A549 (cell line): ENCODE results near the gene BTBD6. TPM values are rescaled to one million over a fixed set of nuclear protein-coding genes. Genes with fewer than 3 reads are reported as not detected.

Source experiments
- ATAC-seq, 2 experiments: fragments of 200-7000 bp in 1 of 2; fragments of >200 bp in 1 of 2; cut with Nextera tagmentation in 1 of 2; cut with Tn5 transposase in 1 of 2; 3 replicates each; pipeline versions ENCODE4 v1.8.0 to v1.9.1; 2018 to 2020; ENCODE audit warnings: mild to moderate bottlenecking in 1 of 2, moderate library complexity in 1 of 2
- CTCF ChIA-PET: fragments of 300-600 bp; sonication (Branson Sonifier 250); formaldehyde crosslinking; extraction: SDS; loops from one replicate; lab custom pipeline; 2021; ENCODE audit warnings: antibody characterized with exemption, inconsistent platforms; lab: Yijun Ruan, JAX
- POLR2A ChIA-PET: fragments of 350-600 bp; formaldehyde crosslinking; extraction: SDS; loops from one replicate; lab custom pipeline; 2021; ENCODE audit warnings: antibody characterized with exemption, inconsistent platforms; lab: Yijun Ruan, JAX
- DNase-seq, 2 experiments: peaks; one replicate each; pipeline versions ENCODE4 v3.0.0 to v3.0.0-alpha.2; 2011 to 2016; ENCODE audit warnings: low read depth in 1 of 2, low spot score in 1 of 2
- FAIRE-seq: peaks from 2 replicates; lab custom pipeline; 2011; peaks lifted over from hg19 to GRCh38; lab: Jason Lieb, UNC
- H3K27ac ChIP-seq, 2 experiments: fragments of >200 bp; sonication (Bioruptor Twin); formaldehyde crosslinking; 3 replicates each; pipeline ENCODE4 v1.5.1; 2016 to 2017
- H3K4me1 ChIP-seq: fragments of >200 bp; sonication (Bioruptor Twin); formaldehyde crosslinking; 3 replicates; pipeline ENCODE4 v1.6.1; 2016
- H3K4me2 ChIP-seq: fragments of >200 bp; sonication (Bioruptor Twin); formaldehyde crosslinking; 3 replicates; pipeline ENCODE4 v1.6.1; 2016
- H3K4me3 ChIP-seq: fragments of >200 bp; sonication (Bioruptor Twin); formaldehyde crosslinking; 3 replicates; pipeline ENCODE4 v1.5.1; 2016
- H3K9me3 ChIP-seq: fragments of >200 bp; sonication (Bioruptor Twin); formaldehyde crosslinking; 3 replicates; pipeline ENCODE4 v1.6.1; 2016
- CTCF ChIP-seq: fragments of >200 bp; sonication (Bioruptor Twin); formaldehyde crosslinking; IDR thresholded peaks from 3 replicates; pipeline ENCODE4 v1.5.1; 2016
- FOSL2 ChIP-seq, 2 experiments: fragments of 450-650 bp in 1 of 2; fragments of >200 bp in 1 of 2; sonication (Bioruptor Twin) in 1 of 2; formaldehyde crosslinking; IDR thresholded peaks; 2 replicates each; pipeline versions ENCODE4 v1.5.0 to v1.6.1; 2016 to 2020; ENCODE audit warnings: mild to moderate bottlenecking in 1 of 2, moderate library complexity in 1 of 2
- FOXS1 ChIP-seq: fragments of 250-450 bp; sonication (Bioruptor Pico); IDR thresholded peaks from 2 replicates; pipeline ENCODE4 v1.5.0; 2020; ENCODE audit warnings: mild to moderate bottlenecking, moderate library complexity
- HES2 ChIP-seq: fragments of >200 bp; sonication (Bioruptor Twin); formaldehyde crosslinking; IDR thresholded peaks from 2 replicates; pipeline ENCODE4 v1.6.1; 2016
- PBX3 ChIP-seq: IDR thresholded peaks from 2 replicates; pipeline ENCODE4 v1.6.1; 2012
- PHF8 ChIP-seq: fragments of 200-600 bp; sonication (generic); IDR thresholded peaks from 2 replicates; pipeline ENCODE4 v1.6.1; 2016; ENCODE audit warnings: low read depth, mild to moderate bottlenecking, antibody characterized with exemption, moderate library complexity, borderline replicate concordance
- POLR2A ChIP-seq: IDR thresholded peaks from 2 replicates; pipeline ENCODE4 v1.6.1; 2012; ENCODE audit warnings: mild to moderate bottlenecking, low read length
- RARB ChIP-seq: fragments of 250-450 bp; sonication (Bioruptor Pico); IDR thresholded peaks from 2 replicates; pipeline ENCODE4 v1.8.0; 2021; ENCODE audit warnings: mild to moderate bottlenecking, moderate library complexity
- SMC3 ChIP-seq: fragments of >200 bp; sonication (Bioruptor Twin); formaldehyde crosslinking; IDR thresholded peaks from 3 replicates; pipeline ENCODE4 v1.6.1; 2018; ENCODE audit warnings: inconsistent platforms
- TP53 ChIP-seq: fragments of 250-450 bp; sonication (Bioruptor Pico); IDR thresholded peaks from 2 replicates; pipeline ENCODE4 v1.5.0; 2021; ENCODE audit warnings: mild to moderate bottlenecking, moderate library complexity
- USF2 ChIP-seq: fragments of 450-650 bp; IDR thresholded peaks from 2 replicates; pipeline ENCODE4 v1.6.1; 2014; ENCODE audit warnings: antibody characterized with exemption
- WGBS: methylation state at CpG from one replicate; pipeline ENCODE4 v1.1.6; 2017; ENCODE audit errors: missing lambda C conversion rate; 5-methylcytosine and 5-hydroxymethylcytosine counted together
- polyA plus RNA-seq, 4 experiments: library from polyadenylated mRNA; depleted of rRNA in 3 of 4; stranded (reverse); fragments of >200 nt; fragmentation: RNase III in 1 of 4; extraction: RNeasy Plus Mini Kit Qiagen cat#74134 plus additional on column Dnase treatment in 1 of 4; gene quantifications; 2 replicates in 3 of 4; 3 replicates in 1 of 4; pipeline ENCODE4 v1.2.3, GENCODE V29; 2011 to 2017
- TF ChIP-seq, protein P1 (sequence below): IDR thresholded peaks from 2 replicates; pipeline ENCODE4 v1.6.1; 2012
- TF ChIP-seq, protein P2 (sequence below): fragments of >200 bp; sonication (Bioruptor Twin); formaldehyde crosslinking; IDR thresholded peaks from 3 replicates; pipeline ENCODE4 v1.6.1; 2016

BTBD6 gene
- polyA plus RNA-seq, 2 of the 4 experiments (the other 2 are of a cell fraction) = 16.1 to 33.6 TPM

DNA sequence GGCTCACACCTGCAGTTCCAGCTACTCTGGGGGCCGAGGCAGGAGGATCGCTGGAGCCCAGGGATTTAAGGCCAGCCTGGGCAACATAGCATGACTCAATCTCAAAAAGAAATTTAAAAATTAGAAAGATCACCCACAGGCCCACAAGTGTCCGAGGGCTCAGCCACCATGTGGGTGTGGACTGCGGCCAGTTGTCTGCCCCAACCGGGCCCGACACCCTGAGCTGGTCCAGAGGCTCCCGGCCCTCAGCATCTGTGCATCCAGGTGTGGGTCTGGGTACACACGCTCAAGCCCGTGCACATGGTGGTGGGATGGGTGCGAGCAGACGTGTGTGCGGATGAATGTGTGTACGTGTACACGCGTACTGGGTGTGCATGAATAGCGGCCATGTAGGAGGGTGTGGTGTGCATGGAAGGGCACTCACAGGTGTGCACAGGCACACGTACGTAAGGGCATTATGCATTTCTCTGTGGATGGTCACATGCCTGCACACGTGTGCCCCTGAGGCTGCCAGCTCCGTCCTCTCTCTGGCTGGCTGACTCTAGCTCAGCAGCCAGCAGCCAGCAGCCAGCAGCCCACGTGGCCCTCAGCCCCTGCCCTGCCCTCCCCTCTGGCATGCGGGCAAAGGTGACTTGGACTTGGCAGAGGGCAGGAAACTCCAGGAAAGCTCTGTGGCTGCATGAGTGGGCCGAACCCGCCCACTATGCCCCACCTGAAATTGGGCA is 44.0 kb upstream of the BTBD6 start:
- H3K9me3 ChIP-seq = no peaks in the 10 kb centered on the region
- peak; percentile 7 to 25; a peak in 3 of 6 replicates for ATAC-seq
- CTCF ChIA-PET = interaction anchor here (0.6 to 4.8 kb wide), 16 partner anchors 10 to 286 kb away, joined by 3 to 25 read pairs (median 6); partner anchors contain the start of gene BTBD6
- TF ChIP-seq, protein P1, sequence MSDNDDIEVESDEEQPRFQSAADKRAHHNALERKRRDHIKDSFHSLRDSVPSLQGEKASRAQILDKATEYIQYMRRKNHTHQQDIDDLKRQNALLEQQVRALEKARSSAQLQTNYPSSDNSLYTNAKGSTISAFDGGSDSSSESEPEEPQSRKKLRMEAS = peak; percentile 61
- TF ChIP-seq USF2 (peak; percentile 87), SMC3 (no peak)
- WGBS = 81% methylated on average over 19 of the region's 24 CpGs
- POLR2A ChIA-PET = no interaction called here
- peak overlapping the region; percentile 28; the same call in 1 of the 3 replicates for H3K4me2 ChIP-seq
- H3K27ac ChIP-seq = peak overlapping the region in 1 of 2 experiments; percentile 58; a peak in 2 of 6 replicates
- H3K4me1 ChIP-seq = peaks cover 36% of the 10 kb centered on the region
- FAIRE-seq = no peak
- peak in 1 of 2 experiments; percentile 46 for DNase-seq
- no peak overlapping the region for H3K4me3 ChIP-seq

GRCh38 chr14:105204931-105205672 is 43.2 kb upstream of the BTBD6 start:
- FAIRE-seq (no peak), ATAC-seq (peak in 1 of 2 experiments; percentile 3; a peak in 3 of 6 replicates), DNase-seq (no peak)
- peaks cover 36% of the 10 kb centered on the region for H3K4me1 ChIP-seq
- CTCF ChIA-PET = interaction anchor here (0.6 to 4.4 kb wide), 10 partner anchors 9 to 285 kb away, joined by 3 to 25 read pairs (median 6); partner anchors contain the start of gene BTBD6
- 86% methylated on average over 15 of the region's 21 CpGs for WGBS
- no peaks in the 10 kb centered on the region for H3K9me3 ChIP-seq
- no peak overlapping the region for H3K4me3 ChIP-seq
- no peak for TF ChIP-seq FOXS1
- no peak for TF ChIP-seq RARB (CRISPR knock-in tag)
- no peak for TF ChIP-seq POLR2A
- TF ChIP-seq, protein P2, sequence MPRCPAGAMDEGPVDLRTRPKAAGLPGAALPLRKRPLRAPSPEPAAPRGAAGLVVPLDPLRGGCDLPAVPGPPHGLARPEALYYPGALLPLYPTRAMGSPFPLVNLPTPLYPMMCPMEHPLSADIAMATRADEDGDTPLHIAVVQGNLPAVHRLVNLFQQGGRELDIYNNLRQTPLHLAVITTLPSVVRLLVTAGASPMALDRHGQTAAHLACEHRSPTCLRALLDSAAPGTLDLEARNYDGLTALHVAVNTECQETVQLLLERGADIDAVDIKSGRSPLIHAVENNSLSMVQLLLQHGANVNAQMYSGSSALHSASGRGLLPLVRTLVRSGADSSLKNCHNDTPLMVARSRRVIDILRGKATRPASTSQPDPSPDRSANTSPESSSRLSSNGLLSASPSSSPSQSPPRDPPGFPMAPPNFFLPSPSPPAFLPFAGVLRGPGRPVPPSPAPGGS = no peak
- TF ChIP-seq, all 56 proteins: peak for 0
- peak overlapping the region in 1 of 2 experiments; percentile 19; a peak in 2 of 6 replicates for H3K27ac ChIP-seq
- peak overlapping the region; percentile 28; the same call in 1 of the 3 replicates for H3K4me2 ChIP-seq
- POLR2A ChIA-PET = no interaction called here

GRCh38 chr14:105205673-105206208 is 42.6 kb upstream of the BTBD6 start:
- CTCF ChIA-PET = interaction anchor here (0.5 to 1.0 kb wide), 2 partner anchors 11 to 20 kb away, joined by 3 read pairs; no protein-coding TSS in a partner anchor

More at GRCh38 chr14:105205673-105206208, 42.6 kb upstream of the BTBD6 start:
- Histone ChIP-seq H3K4me3 (no peak overlapping the region), H3K4me2 (0 out of 3 replicates have a peak overlapping the region, but pooled peaks have one; percentile 21), H3K9me3 (no peaks in the 10 kb centered on the region), H3K4me1 (peaks cover 36% of the 10 kb centered on the region), H3K27ac (peak overlapping the region in 1 of 2 experiments; percentile 19; a peak in 2 of 6 replicates)
- POLR2A ChIA-PET = no interaction called here
- no peak for TF ChIP-seq PHF8
- no peak for TF ChIP-seq PBX3
- no peak for TF ChIP-seq SMC3
- TF ChIP-seq TP53 (CRISPR knock-in tag) = no peak
- no peak for TF ChIP-seq HES2
- TF ChIP-seq CTCF = no peak
- TF ChIP-seq FOSL2 (IDR thresholded peaks at IDR 0.05) = no peak
- TF ChIP-seq FOSL2 (CRISPR knock-in tag; IDR thresholded peaks at IDR 0.05) = no peak
- no peak for FAIRE-seq
- ATAC-seq = peak; percentile 7 to 9; a peak in 4 of 6 replicates
- 60% methylated on average over 1 of the region's 12 CpGs for WGBS
- peak in 1 of 2 experiments; percentile 63 for DNase-seq
